D721Med (cell line): ENCODE measurements around the gene ABTB1.

Source experiments
- DNase-seq: peaks from one replicate; pipeline ENCODE4 v3.0.0; 2011; ENCODE audit warnings: low spot score; ENCODE audit not compliant: insufficient read length
- FAIRE-seq: peaks from 2 replicates; lab custom pipeline; 2011; peaks lifted over from hg19 to GRCh38; lab: Jason Lieb, UNC
- TF ChIP-seq, protein P1 (sequence below): IDR thresholded peaks from 2 replicates; pipeline ENCODE4 v1.5.1; 2012; ENCODE audit warnings: mild to moderate bottlenecking, control low read depth; ENCODE audit not compliant: insufficient read depth; ENCODE audit errors: missing control alignments

The ABTB1 gene

DNA sequence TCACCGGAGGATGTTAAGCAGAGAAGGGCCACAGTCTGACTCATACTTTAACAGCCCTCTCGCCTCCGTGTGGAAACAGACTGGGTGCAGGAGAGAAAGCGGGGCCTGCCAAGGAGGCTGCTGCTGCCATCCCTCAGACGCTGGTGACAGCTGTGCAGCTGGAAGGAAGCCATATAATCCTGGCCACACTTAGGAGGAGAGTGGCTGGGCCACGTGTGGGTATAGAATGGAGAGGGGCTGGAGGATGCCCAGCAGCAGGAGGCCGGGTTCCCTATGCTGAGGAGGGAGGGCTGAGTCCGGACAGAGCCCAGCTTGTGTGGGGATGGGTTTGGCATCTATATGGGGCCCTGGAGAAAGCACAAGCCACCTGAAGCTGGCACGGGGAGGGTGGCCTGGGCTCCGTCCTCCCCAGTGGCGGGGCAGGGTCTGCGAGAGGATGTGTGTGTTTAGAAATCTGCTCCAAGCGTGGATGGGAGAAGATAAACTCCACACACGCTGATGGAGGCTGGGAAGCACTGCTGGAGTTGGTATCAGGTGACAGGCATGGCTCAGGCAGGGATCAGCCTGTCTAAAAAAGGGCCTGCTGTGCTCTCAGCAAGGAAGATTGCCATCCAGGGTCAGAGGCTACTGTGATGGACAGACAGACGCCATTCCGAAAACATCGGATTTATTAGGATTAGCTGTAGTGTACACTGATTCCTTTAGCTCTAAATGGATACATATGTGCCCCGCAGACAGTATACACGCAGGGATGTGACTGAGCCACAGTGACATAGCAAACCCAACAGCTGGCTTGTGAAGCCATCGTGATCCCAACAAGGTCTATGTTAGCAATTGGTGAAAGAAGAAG lies 15.9 kb downstream of the ABTB1 start:
- TF ChIP-seq, protein P1, sequence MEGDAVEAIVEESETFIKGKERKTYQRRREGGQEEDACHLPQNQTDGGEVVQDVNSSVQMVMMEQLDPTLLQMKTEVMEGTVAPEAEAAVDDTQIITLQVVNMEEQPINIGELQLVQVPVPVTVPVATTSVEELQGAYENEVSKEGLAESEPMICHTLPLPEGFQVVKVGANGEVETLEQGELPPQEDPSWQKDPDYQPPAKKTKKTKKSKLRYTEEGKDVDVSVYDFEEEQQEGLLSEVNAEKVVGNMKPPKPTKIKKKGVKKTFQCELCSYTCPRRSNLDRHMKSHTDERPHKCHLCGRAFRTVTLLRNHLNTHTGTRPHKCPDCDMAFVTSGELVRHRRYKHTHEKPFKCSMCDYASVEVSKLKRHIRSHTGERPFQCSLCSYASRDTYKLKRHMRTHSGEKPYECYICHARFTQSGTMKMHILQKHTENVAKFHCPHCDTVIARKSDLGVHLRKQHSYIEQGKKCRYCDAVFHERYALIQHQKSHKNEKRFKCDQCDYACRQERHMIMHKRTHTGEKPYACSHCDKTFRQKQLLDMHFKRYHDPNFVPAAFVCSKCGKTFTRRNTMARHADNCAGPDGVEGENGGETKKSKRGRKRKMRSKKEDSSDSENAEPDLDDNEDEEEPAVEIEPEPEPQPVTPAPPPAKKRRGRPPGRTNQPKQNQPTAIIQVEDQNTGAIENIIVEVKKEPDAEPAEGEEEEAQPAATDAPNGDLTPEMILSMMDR: no peak
- no peak for DNase-seq
- FAIRE-seq: no peak

GRCh38 chr3:127689266-127689860 lies 16.6 kb downstream of the ABTB1 start:
- FAIRE-seq (no peak), DNase-seq (no peak)
- TF ChIP-seq, protein P1: no peak

GRCh38 chr3:127690106-127690505 lies 17.4 kb downstream of the ABTB1 start:
- DNase-seq: no peak
- TF ChIP-seq, protein P1: no peak
- FAIRE-seq: no peak

GRCh38 chr3:127690823-127691452 lies 18.2 kb downstream of the ABTB1 start:
- TF ChIP-seq, protein P1: peak; percentile 49
- no peak for FAIRE-seq
- no peak for DNase-seq

DNA sequence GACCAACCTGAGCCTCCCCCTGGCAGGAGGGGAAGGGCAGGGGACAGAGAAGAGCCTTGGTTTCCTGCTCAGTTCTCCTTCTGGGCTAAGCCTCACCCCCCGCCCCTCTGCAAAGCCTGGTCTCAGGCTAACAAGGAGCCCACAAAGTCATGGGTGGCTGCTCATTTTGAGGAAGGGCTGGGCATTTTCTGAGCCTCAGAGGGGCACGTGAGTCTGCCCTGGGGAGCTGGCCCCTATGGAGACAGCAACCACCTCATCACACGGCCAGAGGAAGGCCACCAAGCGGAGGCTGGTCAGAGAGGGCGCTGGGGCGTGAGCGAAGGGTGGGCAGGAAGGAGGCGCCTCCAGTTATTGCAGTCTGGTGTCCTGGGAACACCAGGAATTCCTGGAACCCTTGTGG lies 18.7 kb downstream of the ABTB1 start:
- TF ChIP-seq, protein P1: no peak
- no peak for FAIRE-seq
- DNase-seq: no peak

DNA sequence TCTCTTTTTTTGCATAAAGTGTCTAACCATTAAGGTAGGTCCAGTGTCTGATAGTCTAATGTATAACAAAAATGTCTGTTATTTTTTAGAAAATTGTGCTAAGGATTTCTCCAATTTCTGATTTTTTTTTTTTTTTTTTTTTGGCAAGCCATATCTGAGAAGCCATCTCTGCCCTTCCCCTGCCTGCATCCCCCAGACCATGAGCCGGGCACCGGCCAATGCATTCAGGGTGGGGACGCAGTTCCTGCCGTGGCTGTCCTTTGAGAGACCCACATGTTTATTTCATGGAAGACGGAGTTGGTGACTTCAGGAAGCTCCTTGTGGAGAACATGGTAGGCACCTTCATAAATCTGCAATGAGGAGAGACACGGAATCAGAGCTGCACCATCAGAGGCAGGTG lies 19.2 kb downstream of the ABTB1 start:
- TF ChIP-seq, protein P1: no peak
- FAIRE-seq (no peak), DNase-seq (no peak)
